ENCODE measurements around the gene HACD2. TPM values are rescaled to one million over a fixed set of nuclear protein-coding genes. Genes with fewer than 3 reads are reported as not detected.

The HACD2 gene
- total RNA-seq, 1 donor: 30.4 TPM

DNA sequence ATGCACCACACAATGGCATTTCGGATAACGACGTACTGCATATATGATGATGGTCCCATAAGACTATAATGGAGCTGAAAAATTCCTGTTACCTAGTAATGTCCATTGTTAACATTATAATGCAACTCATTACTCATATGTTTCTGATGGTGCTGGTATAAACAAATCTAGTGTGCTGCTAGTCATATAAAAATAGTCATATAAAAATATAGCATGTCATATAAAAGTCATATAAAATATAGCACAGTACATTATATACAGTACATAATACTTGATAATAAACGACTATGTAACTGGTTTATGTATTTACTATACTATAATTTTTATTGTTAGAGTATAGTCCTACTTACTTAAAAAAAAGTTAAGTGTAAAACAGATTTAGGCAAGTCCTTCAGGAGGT, 50.6 kb downstream of the HACD2 start:
- TF ChIP-seq, protein P1, sequence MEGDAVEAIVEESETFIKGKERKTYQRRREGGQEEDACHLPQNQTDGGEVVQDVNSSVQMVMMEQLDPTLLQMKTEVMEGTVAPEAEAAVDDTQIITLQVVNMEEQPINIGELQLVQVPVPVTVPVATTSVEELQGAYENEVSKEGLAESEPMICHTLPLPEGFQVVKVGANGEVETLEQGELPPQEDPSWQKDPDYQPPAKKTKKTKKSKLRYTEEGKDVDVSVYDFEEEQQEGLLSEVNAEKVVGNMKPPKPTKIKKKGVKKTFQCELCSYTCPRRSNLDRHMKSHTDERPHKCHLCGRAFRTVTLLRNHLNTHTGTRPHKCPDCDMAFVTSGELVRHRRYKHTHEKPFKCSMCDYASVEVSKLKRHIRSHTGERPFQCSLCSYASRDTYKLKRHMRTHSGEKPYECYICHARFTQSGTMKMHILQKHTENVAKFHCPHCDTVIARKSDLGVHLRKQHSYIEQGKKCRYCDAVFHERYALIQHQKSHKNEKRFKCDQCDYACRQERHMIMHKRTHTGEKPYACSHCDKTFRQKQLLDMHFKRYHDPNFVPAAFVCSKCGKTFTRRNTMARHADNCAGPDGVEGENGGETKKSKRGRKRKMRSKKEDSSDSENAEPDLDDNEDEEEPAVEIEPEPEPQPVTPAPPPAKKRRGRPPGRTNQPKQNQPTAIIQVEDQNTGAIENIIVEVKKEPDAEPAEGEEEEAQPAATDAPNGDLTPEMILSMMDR (IDR thresholded peaks at IDR 0.05; ENCODE audit: insufficient read depth, low read length): no peak
- H3K4me3 ChIP-seq (ENCODE audit: low read depth, low read length): no peak overlapping the region
- no peak for DNase-seq (ENCODE audit: low read depth)

GRCh38 chr3:123533554-123534159, 51.2 kb downstream of the HACD2 start:
- DNase-seq (ENCODE audit: low read depth): no peak
- H3K4me3 ChIP-seq (ENCODE audit: low read depth, low read length): no peak overlapping the region
- TF ChIP-seq, protein P1 (IDR thresholded peaks at IDR 0.05; ENCODE audit: insufficient read depth, low read length): no peak

DNA sequence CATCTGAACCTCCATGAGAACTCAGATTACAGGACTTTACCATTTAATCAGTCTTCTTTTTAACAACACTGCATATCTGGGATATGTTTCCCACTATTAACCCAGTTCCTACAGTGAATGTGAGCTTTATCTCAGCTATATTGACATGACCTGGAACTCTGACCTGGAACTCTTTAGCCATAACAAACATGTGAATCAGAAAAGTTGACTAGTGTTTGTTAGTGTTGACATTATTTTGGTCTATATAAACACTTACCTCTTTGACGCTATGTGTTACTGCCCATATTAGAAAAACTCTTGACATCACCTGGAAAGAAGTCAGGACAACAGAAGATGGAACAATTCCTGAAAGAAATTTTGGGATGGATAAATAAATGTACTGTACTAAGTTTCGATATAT, 56.7 kb downstream of the HACD2 start:
- TF ChIP-seq, protein P1 (IDR thresholded peaks at IDR 0.05; ENCODE audit: insufficient read depth, low read length): no peak
- no peak for DNase-seq (ENCODE audit: low read depth)
- no peak overlapping the region for H3K4me3 ChIP-seq (ENCODE audit: low read depth, low read length)

- H3K4me3 ChIP-seq (ENCODE audit: low read depth, low read length): no peak overlapping the region
- TF ChIP-seq, protein P1 (IDR thresholded peaks at IDR 0.05; ENCODE audit: insufficient read depth, low read length): no peak
- no peak for DNase-seq (ENCODE audit: low read depth)
Observed at GRCh38 chr3:123527046-123527445, 57.8 kb downstream of the HACD2 start.

DNA sequence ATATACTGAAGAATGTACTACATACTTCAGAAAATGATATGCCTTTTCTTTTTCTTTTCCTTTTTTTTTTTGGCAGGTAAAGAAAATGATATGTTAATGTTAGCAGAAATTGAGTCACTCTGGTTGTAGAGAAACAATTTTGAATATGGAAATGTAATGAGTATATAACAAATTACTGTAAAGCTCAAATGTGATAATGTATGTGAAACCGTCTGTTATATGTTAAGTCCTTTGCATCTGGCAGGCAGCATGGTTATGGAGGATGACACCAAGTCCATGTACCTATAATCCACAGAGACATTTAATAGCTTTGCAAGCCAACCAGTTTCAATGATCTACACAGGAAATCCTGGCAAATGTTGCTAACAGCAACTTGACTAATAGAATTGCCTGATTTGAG, 58.4 kb downstream of the HACD2 start:
- TF ChIP-seq, protein P1 (IDR thresholded peaks at IDR 0.05; ENCODE audit: insufficient read depth, low read length): no peak
- no peak for DNase-seq (ENCODE audit: low read depth)
- H3K4me3 ChIP-seq (ENCODE audit: low read depth, low read length): no peak overlapping the region

GRCh38 chr3:123525433-123525832, 59.4 kb downstream of the HACD2 start:
- TF ChIP-seq, protein P1 (IDR thresholded peaks at IDR 0.05; ENCODE audit: insufficient read depth, low read length): no peak
- DNase-seq (ENCODE audit: low read depth): no peak
- no peak overlapping the region for H3K4me3 ChIP-seq (ENCODE audit: low read depth, low read length)

GRCh38 chr3:123524981-123525380, 59.9 kb downstream of the HACD2 start:
- TF ChIP-seq, protein P1 (IDR thresholded peaks at IDR 0.05; ENCODE audit: insufficient read depth, low read length): no peak
- no peak for DNase-seq (ENCODE audit: low read depth)
- H3K4me3 ChIP-seq (ENCODE audit: low read depth, low read length): no peak overlapping the region
